ENCODE results near the gene ADTRP.

ADTRP gene

DNA sequence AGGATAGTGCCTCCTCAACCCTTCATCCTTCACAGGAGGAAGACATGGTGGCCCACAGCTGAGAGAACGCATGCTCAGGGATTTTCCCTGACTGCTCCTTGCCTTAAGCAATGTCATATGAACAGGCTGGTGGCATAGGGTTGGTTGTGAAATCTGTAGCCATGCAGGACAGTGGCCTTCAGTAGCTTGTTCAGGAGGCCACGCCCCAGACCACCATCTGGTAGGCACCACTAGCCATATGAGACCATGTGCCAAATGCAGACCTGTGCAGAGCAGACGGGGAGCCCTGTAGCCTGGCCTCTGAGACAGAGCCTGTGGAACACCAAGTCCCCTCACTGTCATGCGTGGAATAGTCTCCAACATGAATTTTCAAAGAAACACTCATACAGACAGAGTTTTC lies 76.5 kb downstream of the ADTRP start:
- H3K4me1 ChIP-seq (ENCODE audit: low read depth, poor library complexity, severe bottlenecking): peaks cover 61% of the 10 kb centered on the region
- H3K79me2 ChIP-seq (ENCODE audit: insufficient read depth, low read depth): no peaks in the 10 kb centered on the region
- no peak overlapping the region for H3K4me2 ChIP-seq
- no peak overlapping the region for H3K4me3 ChIP-seq (IDR thresholded peaks at IDR 0.05; ENCODE audit: insufficient read depth, low read depth, low read length)
- H3K27me3 ChIP-seq (ENCODE audit: insufficient read depth, low read depth): no peaks in the 10 kb centered on the region
- no peak overlapping the region for H3K9ac ChIP-seq
- TF ChIP-seq, protein P1, sequence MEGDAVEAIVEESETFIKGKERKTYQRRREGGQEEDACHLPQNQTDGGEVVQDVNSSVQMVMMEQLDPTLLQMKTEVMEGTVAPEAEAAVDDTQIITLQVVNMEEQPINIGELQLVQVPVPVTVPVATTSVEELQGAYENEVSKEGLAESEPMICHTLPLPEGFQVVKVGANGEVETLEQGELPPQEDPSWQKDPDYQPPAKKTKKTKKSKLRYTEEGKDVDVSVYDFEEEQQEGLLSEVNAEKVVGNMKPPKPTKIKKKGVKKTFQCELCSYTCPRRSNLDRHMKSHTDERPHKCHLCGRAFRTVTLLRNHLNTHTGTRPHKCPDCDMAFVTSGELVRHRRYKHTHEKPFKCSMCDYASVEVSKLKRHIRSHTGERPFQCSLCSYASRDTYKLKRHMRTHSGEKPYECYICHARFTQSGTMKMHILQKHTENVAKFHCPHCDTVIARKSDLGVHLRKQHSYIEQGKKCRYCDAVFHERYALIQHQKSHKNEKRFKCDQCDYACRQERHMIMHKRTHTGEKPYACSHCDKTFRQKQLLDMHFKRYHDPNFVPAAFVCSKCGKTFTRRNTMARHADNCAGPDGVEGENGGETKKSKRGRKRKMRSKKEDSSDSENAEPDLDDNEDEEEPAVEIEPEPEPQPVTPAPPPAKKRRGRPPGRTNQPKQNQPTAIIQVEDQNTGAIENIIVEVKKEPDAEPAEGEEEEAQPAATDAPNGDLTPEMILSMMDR (conservative IDR thresholded peaks at IDR 0.05; ENCODE audit: low read depth, low read length): no peak
- H3K36me3 ChIP-seq (ENCODE audit: insufficient read depth): no peaks in the 10 kb centered on the region
- no peak overlapping the region for H3K27ac ChIP-seq
- no peak overlapping the region for H2AFZ ChIP-seq (ENCODE audit: low read depth)
- H4K20me1 ChIP-seq (ENCODE audit: insufficient read depth): no peaks in the 10 kb centered on the region

DNA sequence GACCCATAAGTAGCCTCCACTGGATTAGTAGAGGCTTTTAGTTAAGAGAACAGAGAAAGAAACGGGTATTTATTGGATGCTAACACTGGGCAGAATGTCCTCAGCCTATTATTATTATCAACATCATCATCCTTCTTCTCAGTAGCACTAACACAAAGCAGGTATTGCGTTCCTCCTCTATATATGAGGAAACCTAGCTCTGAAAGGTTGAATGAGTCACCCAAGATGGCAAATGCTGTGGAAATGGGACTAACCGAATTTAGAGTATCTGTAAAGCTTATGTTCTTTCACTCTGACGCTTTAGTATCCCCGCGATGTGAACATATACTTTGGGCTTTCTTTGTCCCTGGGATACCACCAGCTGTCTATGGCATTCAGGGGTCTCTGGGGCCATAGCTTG lies 77.0 kb downstream of the ADTRP start:
- no peaks in the 10 kb centered on the region for H3K27me3 ChIP-seq (ENCODE audit: insufficient read depth, low read depth)
- H4K20me1 ChIP-seq (ENCODE audit: insufficient read depth): no peaks in the 10 kb centered on the region
- H3K27ac ChIP-seq: no peak overlapping the region
- H2AFZ ChIP-seq (ENCODE audit: low read depth): no peak overlapping the region
- no peak overlapping the region for H3K4me3 ChIP-seq (IDR thresholded peaks at IDR 0.05; ENCODE audit: insufficient read depth, low read depth, low read length)
- H3K4me1 ChIP-seq (ENCODE audit: low read depth, poor library complexity, severe bottlenecking): peaks cover 60% of the 10 kb centered on the region
- no peaks in the 10 kb centered on the region for H3K36me3 ChIP-seq (ENCODE audit: insufficient read depth)
- no peak overlapping the region for H3K4me2 ChIP-seq
- H3K79me2 ChIP-seq (ENCODE audit: insufficient read depth, low read depth): no peaks in the 10 kb centered on the region
- no peak overlapping the region for H3K9ac ChIP-seq
- TF ChIP-seq, protein P1 (conservative IDR thresholded peaks at IDR 0.05; ENCODE audit: low read depth, low read length): no peak

DNA sequence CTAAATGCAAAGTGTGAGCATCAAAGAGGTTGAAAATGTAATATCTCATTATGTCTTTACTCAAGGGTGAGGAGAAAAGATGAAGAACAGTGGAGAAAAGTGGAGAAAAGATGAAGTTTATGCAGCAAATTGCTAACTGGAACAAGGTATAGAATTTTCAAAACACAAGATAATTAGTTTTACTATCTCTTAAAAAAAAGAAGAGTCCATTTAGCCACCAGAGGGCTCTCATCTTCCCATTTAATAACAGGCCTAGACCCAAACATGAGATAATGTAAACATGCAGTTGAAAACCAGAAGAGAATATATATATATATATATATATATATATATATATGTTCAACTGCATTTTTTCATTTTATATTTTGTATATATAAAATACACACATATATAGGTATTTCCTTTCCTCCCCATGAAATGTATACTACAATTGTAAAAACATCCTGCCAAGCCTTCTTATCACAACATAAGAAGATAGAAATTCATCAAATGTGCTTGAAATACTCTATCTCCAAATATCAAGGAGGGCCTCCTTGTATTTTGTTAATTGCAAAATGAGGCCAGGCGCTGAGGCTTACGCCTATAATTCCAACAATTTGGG lies 78.4 kb downstream of the ADTRP start:
- no peak overlapping the region for H3K9ac ChIP-seq
- no peaks in the 10 kb centered on the region for H3K27me3 ChIP-seq (ENCODE audit: insufficient read depth, low read depth)
- no peak overlapping the region for H2AFZ ChIP-seq (ENCODE audit: low read depth)
- H3K4me1 ChIP-seq (ENCODE audit: low read depth, poor library complexity, severe bottlenecking): peaks cover 47% of the 10 kb centered on the region
- H3K4me3 ChIP-seq (IDR thresholded peaks at IDR 0.05; ENCODE audit: insufficient read depth, low read depth, low read length): no peak overlapping the region
- TF ChIP-seq, protein P1 (conservative IDR thresholded peaks at IDR 0.05; ENCODE audit: low read depth, low read length): peak; percentile 52; the same call in 1 of the 2 replicates
- no peak overlapping the region for H3K27ac ChIP-seq
- no peaks in the 10 kb centered on the region for H3K36me3 ChIP-seq (ENCODE audit: insufficient read depth)
- H4K20me1 ChIP-seq (ENCODE audit: insufficient read depth): no peaks in the 10 kb centered on the region
- H3K4me2 ChIP-seq: 0 out of 2 replicates have a peak overlapping the region, but pooled peaks have one; percentile 19
- H3K79me2 ChIP-seq (ENCODE audit: insufficient read depth, low read depth): no peaks in the 10 kb centered on the region

DNA sequence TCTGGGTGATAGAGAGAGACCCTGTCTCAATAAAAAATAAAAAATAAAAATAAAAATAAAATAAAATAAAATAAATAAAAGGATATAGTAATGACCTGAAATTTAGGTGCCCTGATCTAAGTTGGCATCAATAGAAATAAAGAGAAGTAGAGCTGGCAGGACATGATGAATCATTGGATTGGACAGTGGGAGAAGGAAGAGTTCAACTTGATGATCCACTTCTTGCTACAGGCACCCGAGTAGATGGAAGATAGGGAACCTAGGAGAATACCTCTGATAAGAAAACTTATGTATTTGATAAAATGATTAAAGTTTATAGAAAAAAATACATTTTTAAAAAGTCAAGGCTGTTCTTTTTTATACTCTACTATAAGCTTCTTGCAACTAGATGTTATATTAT lies 79.0 kb downstream of the ADTRP start:
- no peaks in the 10 kb centered on the region for H3K27me3 ChIP-seq (ENCODE audit: insufficient read depth, low read depth)
- H4K20me1 ChIP-seq (ENCODE audit: insufficient read depth): no peaks in the 10 kb centered on the region
- H3K4me3 ChIP-seq (IDR thresholded peaks at IDR 0.05; ENCODE audit: insufficient read depth, low read depth, low read length): no peak overlapping the region
- H3K4me1 ChIP-seq (ENCODE audit: low read depth, poor library complexity, severe bottlenecking): peaks cover 40% of the 10 kb centered on the region
- H3K9ac ChIP-seq: no peak overlapping the region
- no peaks in the 10 kb centered on the region for H3K36me3 ChIP-seq (ENCODE audit: insufficient read depth)
- TF ChIP-seq, protein P1 (conservative IDR thresholded peaks at IDR 0.05; ENCODE audit: low read depth, low read length): no peak
- H3K4me2 ChIP-seq: 0 out of 2 replicates have a peak overlapping the region, but pooled peaks have one; percentile 19
- no peak overlapping the region for H2AFZ ChIP-seq (ENCODE audit: low read depth)
- H3K27ac ChIP-seq: no peak overlapping the region
- no peaks in the 10 kb centered on the region for H3K79me2 ChIP-seq (ENCODE audit: insufficient read depth, low read depth)

Data from KMS-11 (cell line).